Prostate gland (tissue), 2 donors: ENCODE data around the gene PRR7.

ENCODE experiments used
- CTCF ChIP-seq, 4 experiments: fragments of 200-600 bp in 2 of 4; fragments of 450-650 bp in 2 of 4; sonication (generic) in 2 of 4; IDR thresholded peaks; 1 replicate in 3 of 4; 2 replicates in 1 of 4; pipeline ENCODE4 v1.5.1; 2016 to 2019; ENCODE audit warnings: antibody characterized with exemption in 4 of 4, mild to moderate bottlenecking in 2 of 4, moderate library complexity in 2 of 4
- POLR2A ChIP-seq: fragments of 450-650 bp; IDR thresholded peaks from one replicate; pipeline ENCODE4 v1.6.1; 2016; ENCODE audit warnings: antibody characterized with exemption, mild to moderate bottlenecking

GRCh38 chr5:177432839-177433657, 13.6 kb upstream of the PRR7 start:
- no peak for TF ChIP-seq CTCF (IDR thresholded peaks at IDR 0.05)
- no peak for TF ChIP-seq POLR2A
